ENCODE results near the gene CDH13.

CDH13 gene

DNA sequence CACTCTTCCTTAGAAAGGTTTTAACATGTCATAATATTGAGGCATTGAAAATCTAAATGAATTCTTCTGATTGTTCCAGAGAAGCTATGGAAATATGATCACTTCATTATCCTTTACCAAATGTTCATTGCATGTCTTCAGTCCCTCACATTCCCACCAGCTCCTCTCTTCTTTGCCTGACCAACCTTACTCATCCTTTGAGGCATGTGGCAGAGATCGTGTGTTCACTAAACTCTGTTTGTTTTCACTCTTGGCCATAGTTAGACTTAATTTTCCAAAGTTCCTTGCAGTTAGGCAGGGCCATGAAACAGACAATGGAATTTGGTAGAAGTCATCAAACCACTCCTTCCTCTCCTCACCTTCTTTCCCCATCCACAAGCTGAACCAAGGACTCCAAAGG is 914.5 kb downstream of the CDH13 start:
- no peak for DNase-seq (ENCODE audit: low read depth)
- no peak for TF ChIP-seq CTCF (IDR thresholded peaks at IDR 0.05; ENCODE audit: low read length, missing control alignments)
- no peak overlapping the region for H3K4me3 ChIP-seq (replicated peaks; ENCODE audit: low read depth, low read length)

DNA sequence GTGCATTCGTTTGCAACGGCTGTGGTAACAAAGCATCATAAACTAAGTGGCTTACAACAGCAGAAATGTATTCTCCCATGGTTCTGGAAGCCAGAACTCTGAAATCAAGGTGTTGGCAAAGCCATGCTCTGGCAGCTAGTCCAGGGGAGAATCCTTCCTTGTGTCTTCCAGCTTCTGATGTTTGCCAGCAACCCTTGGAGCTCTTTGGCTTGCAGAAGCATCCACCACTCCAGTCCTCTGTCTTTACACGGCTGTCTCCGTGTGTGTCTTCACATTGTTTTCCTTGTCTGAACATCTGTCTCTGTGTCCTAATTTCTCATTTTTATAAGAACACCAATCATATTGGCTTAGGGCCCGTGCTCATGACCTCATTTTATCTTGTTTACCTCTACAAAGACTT is 915.7 kb downstream of the CDH13 start:
- TF ChIP-seq CTCF (IDR thresholded peaks at IDR 0.05; ENCODE audit: low read length, missing control alignments), result no peak
- DNase-seq (ENCODE audit: low read depth), result no peak
- no peak overlapping the region for H3K4me3 ChIP-seq (replicated peaks; ENCODE audit: low read depth, low read length)

DNA sequence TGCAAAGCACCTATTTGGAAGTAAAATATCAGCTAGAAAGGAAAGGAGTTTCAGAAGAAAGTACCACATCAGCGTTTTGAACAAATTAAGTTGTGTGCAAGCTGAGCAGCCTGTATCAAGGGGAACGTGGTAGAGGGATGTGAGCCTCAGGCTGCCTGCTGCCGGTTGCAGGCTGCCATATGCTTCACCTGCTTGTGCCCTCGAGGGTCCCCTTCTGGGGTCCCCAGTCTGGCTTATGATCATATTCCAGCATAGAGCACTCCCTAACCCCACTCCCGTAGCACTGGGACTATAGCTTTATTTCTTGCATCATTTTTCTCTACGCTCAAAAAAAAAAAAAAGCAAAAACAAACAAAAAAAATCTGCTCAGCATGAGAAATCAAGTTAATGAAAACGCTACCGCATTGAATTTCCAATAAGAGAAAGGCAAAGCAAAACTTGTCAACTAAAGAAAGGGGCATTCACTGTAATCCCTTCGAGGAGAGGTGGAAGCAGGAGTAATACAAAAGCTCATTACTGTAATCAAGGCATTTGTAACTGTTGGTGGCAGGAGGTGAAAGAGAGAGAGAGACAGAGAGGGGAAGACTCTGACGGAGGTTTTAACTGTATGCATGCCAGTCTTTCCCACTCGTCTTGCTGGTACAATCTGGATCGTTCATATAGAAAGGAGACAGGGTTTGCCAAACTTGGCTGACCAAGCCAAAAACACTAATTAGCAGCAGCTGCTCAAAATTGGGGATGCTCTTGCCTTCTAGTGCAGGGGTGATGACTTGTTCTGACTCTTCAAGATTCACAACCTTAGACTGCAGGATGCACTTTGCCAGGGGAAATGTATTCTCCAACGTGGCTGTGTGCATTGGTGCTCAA is 922.8 kb downstream of the CDH13 start:
- no peak overlapping the region for H3K4me3 ChIP-seq (replicated peaks; ENCODE audit: low read depth, low read length)
- TF ChIP-seq CTCF (IDR thresholded peaks at IDR 0.05; ENCODE audit: low read length, missing control alignments), result no peak
- DNase-seq (ENCODE audit: low read depth), result no peak

DNA sequence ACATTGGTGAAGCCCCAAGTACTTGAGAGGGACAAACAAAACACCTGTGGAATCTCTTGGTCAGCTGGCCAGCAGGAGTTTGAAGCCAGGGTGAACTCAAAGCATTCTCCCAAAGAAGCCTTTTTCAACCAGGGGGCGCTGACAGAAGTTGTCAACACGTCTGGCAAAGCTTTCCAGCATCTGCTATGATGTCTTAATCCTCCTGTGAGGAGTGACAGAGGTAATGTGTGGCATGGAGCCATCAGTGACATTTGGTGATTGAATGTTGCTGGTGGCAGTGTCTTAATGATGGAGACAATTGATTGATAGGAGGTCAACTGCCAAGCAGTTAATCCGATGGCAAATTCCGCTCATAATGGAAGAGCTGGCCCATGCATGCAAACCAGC is 923.4 kb downstream of the CDH13 start:
- DNase-seq (ENCODE audit: low read depth), result no peak
- TF ChIP-seq CTCF (IDR thresholded peaks at IDR 0.05; ENCODE audit: low read length, missing control alignments), result no peak
- H3K4me3 ChIP-seq (replicated peaks; ENCODE audit: low read depth, low read length), result no peak overlapping the region

GRCh38 chr16:83552228-83552627 is 925.5 kb downstream of the CDH13 start:
- H3K4me3 ChIP-seq (replicated peaks; ENCODE audit: low read depth, low read length), result no peak overlapping the region
- no peak for TF ChIP-seq CTCF (IDR thresholded peaks at IDR 0.05; ENCODE audit: low read length, missing control alignments)
- peak; percentile 68 for DNase-seq (ENCODE audit: low read depth)

GRCh38 chr16:83552930-83553329 is 926.2 kb downstream of the CDH13 start:
- DNase-seq (ENCODE audit: low read depth), result no peak
- no peak overlapping the region for H3K4me3 ChIP-seq (replicated peaks; ENCODE audit: low read depth, low read length)
- no peak for TF ChIP-seq CTCF (IDR thresholded peaks at IDR 0.05; ENCODE audit: low read length, missing control alignments)

GRCh38 chr16:83554096-83554495 is 927.3 kb downstream of the CDH13 start:
- H3K4me3 ChIP-seq (replicated peaks; ENCODE audit: low read depth, low read length), result no peak overlapping the region
- no peak for DNase-seq (ENCODE audit: low read depth)
- TF ChIP-seq CTCF (IDR thresholded peaks at IDR 0.05; ENCODE audit: low read length, missing control alignments), result no peak

Measured in fibroblast of pulmonary artery (primary cell).